ENCODE results near the gene TCP11. TPM values are rescaled to one million over a fixed set of nuclear protein-coding genes. Genes with fewer than 3 reads are reported as not detected.

The TCP11 gene
- total and polyA plus RNA-seq, 10 donors, result not detected

DNA sequence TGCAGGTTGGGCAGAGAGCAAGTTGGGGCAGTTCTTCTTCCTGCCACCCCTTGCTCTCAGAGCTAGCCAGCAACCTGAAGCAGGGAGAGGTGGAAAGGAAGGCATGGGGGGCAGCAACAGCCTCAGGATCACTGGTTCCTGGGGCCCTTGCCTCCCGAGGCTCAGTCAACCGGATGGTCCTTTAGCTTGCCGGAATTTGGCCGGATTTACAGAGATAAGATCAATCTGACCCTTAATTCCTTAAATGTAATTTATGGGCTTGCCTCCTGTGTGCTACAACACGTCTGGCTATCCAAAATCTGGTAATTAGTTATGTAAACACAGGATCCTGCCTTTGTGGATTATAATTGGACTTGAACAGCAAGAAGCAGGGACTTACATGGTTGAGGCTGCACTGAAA is 19.5 kb upstream of the TCP11 start:
- intact Hi-C loops (cut with DNase I; ENCODE audit: low total_unique reads), result no loop called here
- no peak for TF ChIP-seq POLR2AphosphoS5 (IDR thresholded peaks at IDR 0.05)
- TF ChIP-seq POLR2A (IDR thresholded peaks at IDR 0.05), result no peak
- no peak for TF ChIP-seq CTCF (IDR thresholded peaks at IDR 0.05 in 8 of 11, conservative IDR thresholded peaks at IDR 0.05 in 3 of 11)
- H3K27me3 ChIP-seq (replicated peaks in 1 of 7), result no peaks in the 10 kb centered on the region
- no peaks in the 10 kb centered on the region for H3K36me3 ChIP-seq
- no peak for DNase-seq
- no peaks in the 10 kb centered on the region for H3K9me3 ChIP-seq
- H3K4me3 ChIP-seq, result no peak overlapping the region
- 50 to 82% (median 57%) methylated on average over 5 of the region's 5 CpGs for WGBS, 5 donors
- H3K4me1 ChIP-seq, result peaks cover 12 to 34% (median 20%) of the 10 kb centered on the region in 6 donors
- no peak overlapping the region for H3K27ac ChIP-seq

DNA sequence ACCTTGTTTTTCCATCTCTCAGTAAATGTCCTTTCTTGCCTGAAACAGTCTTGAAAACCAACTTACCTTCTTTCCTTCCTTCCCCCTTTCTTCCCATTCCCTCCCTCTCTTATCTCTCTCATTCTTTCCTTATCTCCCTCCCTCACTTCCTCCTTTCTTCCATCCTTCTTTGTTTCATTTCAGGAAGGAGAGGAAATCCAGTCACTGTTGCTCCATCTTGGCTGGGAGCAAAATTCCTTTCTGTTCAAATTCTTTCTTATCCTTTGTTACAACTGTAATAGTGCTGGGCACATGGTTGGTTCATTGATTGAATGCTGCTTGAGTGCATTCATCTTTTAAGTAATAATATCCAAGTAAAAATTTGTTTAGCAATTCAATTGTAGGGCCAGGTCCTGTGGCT is 17.4 kb upstream of the TCP11 start:
- peaks cover 12 to 34% (median 20%) of the 10 kb centered on the region in 6 donors for H3K4me1 ChIP-seq
- H3K36me3 ChIP-seq, result no peaks in the 10 kb centered on the region
- no peaks in the 10 kb centered on the region for H3K9me3 ChIP-seq
- no peak overlapping the region for H3K4me3 ChIP-seq
- intact Hi-C loops (cut with DNase I; ENCODE audit: low total_unique reads), result no loop called here
- DNase-seq, result no peak
- H3K27ac ChIP-seq, result no peak overlapping the region
- TF ChIP-seq POLR2AphosphoS5 (IDR thresholded peaks at IDR 0.05) (no peak), CTCF (IDR thresholded peaks at IDR 0.05 in 8 of 11, conservative IDR thresholded peaks at IDR 0.05 in 3 of 11) (no peak), POLR2A (IDR thresholded peaks at IDR 0.05) (no peak)
- no peaks in the 10 kb centered on the region for H3K27me3 ChIP-seq (replicated peaks in 1 of 7)

DNA sequence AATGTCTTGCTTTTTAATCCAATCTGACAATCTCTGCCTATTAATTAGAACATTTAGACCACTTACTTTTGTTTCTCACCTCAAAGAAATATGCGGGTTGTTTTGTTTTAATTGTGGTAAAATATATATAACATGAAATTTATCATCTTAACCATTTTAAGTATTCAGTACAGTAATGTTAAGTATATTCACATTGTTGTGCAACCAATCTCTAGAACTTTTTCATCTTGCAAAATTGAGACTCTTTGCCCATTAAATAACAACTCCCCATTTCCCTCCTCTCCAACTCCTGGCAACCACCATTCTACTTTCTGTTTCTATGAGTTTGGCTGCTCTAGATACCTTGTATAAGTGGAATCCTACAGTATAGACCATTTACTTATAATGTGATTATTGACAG is 13.8 kb upstream of the TCP11 start:
- no peaks in the 10 kb centered on the region for H3K9me3 ChIP-seq
- H3K4me3 ChIP-seq, result no peak overlapping the region
- H3K27me3 ChIP-seq (replicated peaks in 1 of 7), result peaks cover 0 to 5% (median 0%) of the 10 kb centered on the region in 7 donors
- no peaks in the 10 kb centered on the region for H3K36me3 ChIP-seq
- H3K4me1 ChIP-seq, result peaks cover 0 to 3% (median 0%) of the 10 kb centered on the region in 6 donors
- H3K27ac ChIP-seq, result no peak overlapping the region
- 90 to 98% (median 92%) methylated on average over 1 of the region's 1 CpG for WGBS, 5 donors
- TF ChIP-seq POLR2A (IDR thresholded peaks at IDR 0.05) (no peak), CTCF (IDR thresholded peaks at IDR 0.05 in 8 of 11, conservative IDR thresholded peaks at IDR 0.05 in 3 of 11) (no peak), POLR2AphosphoS5 (IDR thresholded peaks at IDR 0.05) (no peak)
- intact Hi-C loops (cut with DNase I; ENCODE audit: low total_unique reads), result no loop called here
- DNase-seq, result no peak

GRCh38 chr6:35154262-35154661 is 13.1 kb upstream of the TCP11 start:
- no peaks in the 10 kb centered on the region for H3K9me3 ChIP-seq

More at GRCh38 chr6:35154262-35154661, 13.1 kb upstream of the TCP11 start:
- H3K27ac ChIP-seq, result no peak overlapping the region
- intact Hi-C loops (cut with DNase I; ENCODE audit: low total_unique reads), result no loop called here
- DNase-seq, result no peak
- H3K36me3 ChIP-seq, result no peaks in the 10 kb centered on the region
- H3K27me3 ChIP-seq (replicated peaks in 1 of 7), result peaks cover 0 to 5% (median 0%) of the 10 kb centered on the region in 7 donors
- TF ChIP-seq CTCF (IDR thresholded peaks at IDR 0.05 in 8 of 11, conservative IDR thresholded peaks at IDR 0.05 in 3 of 11) (no peak), POLR2A (IDR thresholded peaks at IDR 0.05) (no peak), POLR2AphosphoS5 (IDR thresholded peaks at IDR 0.05) (no peak)
- WGBS, 5 donors, result 82 to 98% (median 89%) methylated on average over 2 of the region's 2 CpGs
- H3K4me1 ChIP-seq, result no peaks in the 10 kb centered on the region
- no peak overlapping the region for H3K4me3 ChIP-seq
